H1 (cell line): ENCODE data around the gene CD69. TPM values are rescaled to one million over a fixed set of nuclear protein-coding genes. Genes with fewer than 3 reads are reported as not detected.

ENCODE experiments used
- CBX5 ChIP-seq: fragments of 300-800, 300-1000 bp; sonication (generic); IDR thresholded peaks from 2 replicates; pipeline ENCODE4 v1.7.1; 2016; ENCODE audit warnings: antibody characterized with exemption, low read length, low read depth
- CHD7 ChIP-seq: fragments of 300-600 bp; sonication (generic); IDR thresholded peaks from 2 replicates; pipeline ENCODE4 v1.7.1; 2012; ENCODE audit warnings: low read length, moderate library complexity, mild to moderate bottlenecking, inconsistent platforms; ENCODE audit not compliant: insufficient replicate concordance
- EGR1 ChIP-seq: IDR thresholded peaks from 2 replicates; pipeline ENCODE4 v1.6.1; 2011; ENCODE audit warnings: low read depth, low read length, borderline replicate concordance
- EP300 ChIP-seq, 2 experiments: IDR thresholded peaks; 1 replicate in 1 of 2; 2 replicates in 1 of 2; pipeline ENCODE4 v1.6.1; 2011 to 2012; ENCODE audit warnings: low read depth in 2 of 2, low read length in 2 of 2, mild to moderate bottlenecking in 2 of 2, borderline replicate concordance in 1 of 2, inconsistent platforms in 1 of 2, moderate library complexity in 1 of 2
- HDAC2 ChIP-seq, 2 experiments: fragments of 300-600 bp in 1 of 2; sonication (generic) in 1 of 2; IDR thresholded peaks; 2 replicates each; pipeline ENCODE4 v1.6.1; 2011 to 2012; ENCODE audit warnings: low read depth in 2 of 2, low read length in 2 of 2, mild to moderate bottlenecking in 2 of 2, moderate library complexity in 2 of 2, borderline replicate concordance in 1 of 2, inconsistent platforms in 1 of 2
- POLR2A ChIP-seq, 2 experiments: IDR thresholded peaks; 1 replicate in 1 of 2; 2 replicates in 1 of 2; pipeline ENCODE4 v1.6.1; 2011; ENCODE audit warnings: low read depth in 2 of 2, low read length in 2 of 2, mild to moderate bottlenecking in 2 of 2; ENCODE audit errors: control extremely low read depth in 1 of 2
- RFX5 ChIP-seq: IDR thresholded peaks from 2 replicates; pipeline ENCODE4 v1.6.1; 2011; ENCODE audit warnings: low read depth, low read length, improper control_type of control experiment, borderline replicate concordance
- RXRA ChIP-seq: IDR thresholded peaks from 2 replicates; pipeline ENCODE4 v1.6.1; 2011; ENCODE audit warnings: low read depth, mild to moderate bottlenecking, low read length, moderate library complexity; ENCODE audit not compliant: insufficient read depth
- polyA plus RNA-seq, 7 experiments: library from polyadenylated mRNA; depleted of rRNA in 3 of 7; stranded (reverse) in 5 of 7; unstranded in 2 of 7; fragments of >200 nt in 5 of 7; fragments of 200-250 nt in 2 of 7; gene quantifications; 1 replicate in 5 of 7; 2 replicates in 1 of 7; 4 replicates in 1 of 7; pipeline versions ENCODE4 v1.2.1 to v1.2.3, GENCODE V29; 2011 to 2013; ENCODE audit warnings: missing spikeins in 2 of 7, mixed read lengths in 2 of 7
- total RNA-seq: library from RNA; stranded (reverse); fragmentation: NEBNext Ultra II Directional; extraction: Animal tissue kit (Norgen Biotek cat#: 25700); gene quantifications from 2 replicates; pipeline ENCODE4 v1.2.1, GENCODE V29; 2021

The CD69 gene
- total and polyA plus RNA-seq, 2 of the 8 experiments (the other 6 are each of a cell fraction or from before 2014, with no cell fraction given): not detected

DNA sequence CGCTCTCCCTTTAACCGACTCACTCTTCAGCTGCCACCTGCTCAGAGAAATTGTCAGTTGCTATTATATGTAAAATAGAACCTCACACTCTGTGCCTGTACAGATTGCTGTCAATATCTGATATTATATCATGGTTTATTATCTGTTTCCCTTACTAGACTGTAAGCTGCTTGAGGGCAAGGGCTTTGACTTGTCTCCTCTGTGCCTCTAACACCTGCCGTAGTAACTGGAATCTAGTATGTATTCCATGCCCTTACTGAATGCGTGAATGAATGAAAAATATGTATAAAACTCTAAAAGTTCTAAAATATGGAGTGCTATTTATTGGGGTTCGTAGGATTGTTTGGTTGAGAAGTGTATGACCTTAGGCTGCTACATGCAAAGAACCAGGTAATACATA, 1.7 kb upstream of the CD69 start (continued):
- TF ChIP-seq CHD7: no peak
- TF ChIP-seq CBX5: no peak
- TF ChIP-seq RFX5: no peak
- TF ChIP-seq HDAC2 (IDR thresholded peaks at IDR 0.05; ENCODE audit: borderline replicate concordance in 1 of 2, low read depth in 2 of 2, low read length in 2 of 2): no peak
- no peak for TF ChIP-seq EGR1
- TF ChIP-seq EP300 (IDR thresholded peaks at IDR 0.05; ENCODE audit: borderline replicate concordance in 1 of 2, low read depth in 2 of 2, low read length in 2 of 2): no peak
- TF ChIP-seq RXRA: no peak
- TF ChIP-seq POLR2A (IDR thresholded peaks at IDR 0.05; ENCODE audit: control extremely low read depth in 1 of 2, low read depth in 2 of 2, low read length in 2 of 2): no peak
